Type B pancreatic cell (in vitro differentiated cells): ENCODE measurements around the gene UBR2. TPM values are rescaled to one million over a fixed set of nuclear protein-coding genes. Genes with fewer than 3 reads are reported as not detected.

ENCODE experiments used
- DNase-seq: peaks from one replicate; pipeline ENCODE4 v3.0.0; 2021; ENCODE audit warnings: mixed read lengths; ENCODE audit not compliant: unreplicated experiment; ENCODE audit errors: extremely low spot score
- H3K27ac Mint-ChIP-seq: 2 replicates; pipeline ENCODE4 v1.8.0; 2021; ENCODE audit warnings: mild to moderate bottlenecking, mixed read lengths
- H3K27me3 Mint-ChIP-seq: 2 replicates; pipeline ENCODE4 v1.8.0; 2021; ENCODE audit warnings: mixed read lengths
- H3K36me3 Mint-ChIP-seq: 2 replicates; pipeline ENCODE4 v1.8.0; 2021; ENCODE audit warnings: mixed read lengths
- H3K4me1 Mint-ChIP-seq: one replicate; pipeline ENCODE4 v1.8.0; 2021; ENCODE audit warnings: mixed read lengths; ENCODE audit not compliant: unreplicated experiment
- H3K4me3 Mint-ChIP-seq: 2 replicates; pipeline ENCODE4 v1.8.0; 2021; ENCODE audit warnings: mild to moderate bottlenecking, mixed read lengths
- H3K9me3 Mint-ChIP-seq: 2 replicates; pipeline ENCODE4 v1.8.0; 2021; ENCODE audit warnings: mixed read lengths
- total RNA-seq: library from RNA; stranded (reverse); gene quantifications from 2 replicates; pipeline ENCODE4 v1.2.1, GENCODE V29; 2021; ENCODE audit warnings: low replicate concordance
- TF ChIP-seq, protein P1 (sequence below): fragments of 200-600 bp; sonication (generic); conservative IDR thresholded peaks from 2 replicates; pipeline ENCODE4 v1.5.0; 2021; ENCODE audit warnings: antibody characterized with exemption, mild to moderate bottlenecking

Gene UBR2
- total RNA-seq, 1 donor from 2014 or later = 26.6 TPM

DNA sequence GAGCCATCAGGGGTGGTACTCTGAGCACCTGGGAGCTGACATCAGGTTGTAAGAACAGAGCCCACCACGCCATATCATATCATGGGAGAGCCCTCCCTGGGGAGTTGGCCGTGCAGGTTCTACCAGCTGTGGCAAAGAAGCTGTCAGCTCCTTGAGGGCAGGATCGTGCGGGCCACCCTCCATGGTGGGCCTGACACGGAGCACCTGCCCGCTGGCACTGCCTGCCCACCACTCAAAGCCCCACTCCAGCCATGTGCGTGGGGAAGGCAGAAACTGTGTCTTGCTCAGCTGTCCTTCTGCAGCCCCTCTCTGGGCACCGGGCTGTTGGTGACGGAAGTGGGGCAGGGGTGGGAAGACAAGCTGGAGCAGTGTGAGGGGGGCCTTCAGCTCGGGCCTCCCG lies 144.3 kb downstream of the UBR2 start:
- H3K9me3 Mint-ChIP-seq = peaks cover 9% of the 10 kb centered on the region
- TF ChIP-seq, protein P1, sequence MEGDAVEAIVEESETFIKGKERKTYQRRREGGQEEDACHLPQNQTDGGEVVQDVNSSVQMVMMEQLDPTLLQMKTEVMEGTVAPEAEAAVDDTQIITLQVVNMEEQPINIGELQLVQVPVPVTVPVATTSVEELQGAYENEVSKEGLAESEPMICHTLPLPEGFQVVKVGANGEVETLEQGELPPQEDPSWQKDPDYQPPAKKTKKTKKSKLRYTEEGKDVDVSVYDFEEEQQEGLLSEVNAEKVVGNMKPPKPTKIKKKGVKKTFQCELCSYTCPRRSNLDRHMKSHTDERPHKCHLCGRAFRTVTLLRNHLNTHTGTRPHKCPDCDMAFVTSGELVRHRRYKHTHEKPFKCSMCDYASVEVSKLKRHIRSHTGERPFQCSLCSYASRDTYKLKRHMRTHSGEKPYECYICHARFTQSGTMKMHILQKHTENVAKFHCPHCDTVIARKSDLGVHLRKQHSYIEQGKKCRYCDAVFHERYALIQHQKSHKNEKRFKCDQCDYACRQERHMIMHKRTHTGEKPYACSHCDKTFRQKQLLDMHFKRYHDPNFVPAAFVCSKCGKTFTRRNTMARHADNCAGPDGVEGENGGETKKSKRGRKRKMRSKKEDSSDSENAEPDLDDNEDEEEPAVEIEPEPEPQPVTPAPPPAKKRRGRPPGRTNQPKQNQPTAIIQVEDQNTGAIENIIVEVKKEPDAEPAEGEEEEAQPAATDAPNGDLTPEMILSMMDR = no peak
- no peaks in the 10 kb centered on the region for H3K27me3 Mint-ChIP-seq
- no peak for DNase-seq
- H3K36me3 Mint-ChIP-seq = no peaks in the 10 kb centered on the region
- H3K4me3 Mint-ChIP-seq = no peak overlapping the region
- H3K4me1 Mint-ChIP-seq = peaks cover 10% of the 10 kb centered on the region
- H3K27ac Mint-ChIP-seq = no peak overlapping the region

DNA sequence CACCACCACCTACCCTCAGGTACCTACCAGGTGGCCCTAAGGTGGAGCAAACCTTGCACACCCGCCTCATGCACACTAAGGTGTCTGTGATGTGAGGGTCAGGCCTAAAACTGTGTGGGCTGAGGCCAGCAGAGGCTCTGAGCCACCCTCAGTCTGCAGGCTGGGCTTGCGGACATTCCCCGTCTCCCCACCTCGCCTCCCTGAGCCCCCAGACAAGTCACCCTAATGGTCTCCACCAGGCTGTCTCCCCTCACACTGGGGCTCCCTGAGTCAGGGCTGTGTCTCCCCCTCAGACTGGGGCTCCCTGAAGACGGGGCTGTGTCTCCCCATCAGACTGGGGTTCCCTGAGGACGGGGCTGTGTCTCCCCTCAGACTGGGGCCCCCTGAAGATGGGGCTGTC lies 146.0 kb downstream of the UBR2 start:
- H3K27me3 Mint-ChIP-seq = no peaks in the 10 kb centered on the region
- H3K4me1 Mint-ChIP-seq = peaks cover 10% of the 10 kb centered on the region
- H3K36me3 Mint-ChIP-seq = no peaks in the 10 kb centered on the region
- peaks cover 9% of the 10 kb centered on the region for H3K9me3 Mint-ChIP-seq
- TF ChIP-seq, protein P1 = no peak
- no peak overlapping the region for H3K4me3 Mint-ChIP-seq
- DNase-seq = no peak
- no peak overlapping the region for H3K27ac Mint-ChIP-seq

DNA sequence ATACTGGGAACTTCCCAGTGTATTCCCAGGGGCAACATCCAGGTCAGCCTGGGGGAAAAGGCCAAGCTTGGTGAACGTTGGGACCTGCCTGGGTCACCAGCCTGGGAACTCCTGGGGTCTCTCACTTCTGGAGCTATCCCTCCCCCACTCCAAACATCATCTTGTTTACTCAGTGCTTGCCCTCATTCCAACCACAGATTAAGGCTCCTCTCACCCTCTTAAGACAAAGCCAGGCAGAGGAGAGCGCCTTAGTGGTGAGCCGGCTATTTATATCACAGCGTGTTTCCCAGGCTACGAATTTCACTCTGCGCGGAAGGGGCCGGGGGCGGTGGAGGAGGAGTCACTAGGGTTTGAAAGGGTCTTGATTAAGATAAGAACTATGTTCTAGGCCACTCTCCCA lies 146.5 kb downstream of the UBR2 start:
- H3K4me1 Mint-ChIP-seq = peaks cover 10% of the 10 kb centered on the region
- no peaks in the 10 kb centered on the region for H3K36me3 Mint-ChIP-seq
- TF ChIP-seq, protein P1 = no peak
- DNase-seq = no peak
- H3K9me3 Mint-ChIP-seq = peaks cover 9% of the 10 kb centered on the region
- no peaks in the 10 kb centered on the region for H3K27me3 Mint-ChIP-seq
- H3K27ac Mint-ChIP-seq = peak overlapping the region; percentile 61
- no peak overlapping the region for H3K4me3 Mint-ChIP-seq

DNA sequence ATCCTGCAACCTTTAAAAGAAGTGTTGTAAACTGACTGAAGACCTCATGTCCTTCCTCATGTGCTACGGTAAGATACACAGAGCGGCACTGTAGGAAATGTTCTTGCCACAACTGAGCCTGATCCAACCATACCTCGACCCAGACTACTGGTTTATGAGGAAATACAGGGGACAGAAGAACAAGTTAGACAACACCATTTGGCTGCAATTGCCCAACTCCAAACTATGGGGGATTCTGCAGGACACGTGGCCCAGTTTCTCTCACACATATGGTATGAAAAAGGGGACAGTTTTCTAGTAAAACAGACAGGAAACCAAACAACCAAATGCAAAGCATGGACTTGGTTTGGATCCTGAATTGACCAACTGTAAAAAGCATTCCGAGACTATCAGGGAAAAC lies 148.1 kb downstream of the UBR2 start:
- Mint-ChIP-seq H3K4me3 (no peak overlapping the region), H3K27me3 (no peaks in the 10 kb centered on the region), H3K27ac (no peak overlapping the region), H3K4me1 (peaks cover 10% of the 10 kb centered on the region), H3K36me3 (no peaks in the 10 kb centered on the region), H3K9me3 (peaks cover 9% of the 10 kb centered on the region)
- no peak for DNase-seq
- TF ChIP-seq, protein P1 = no peak

DNA sequence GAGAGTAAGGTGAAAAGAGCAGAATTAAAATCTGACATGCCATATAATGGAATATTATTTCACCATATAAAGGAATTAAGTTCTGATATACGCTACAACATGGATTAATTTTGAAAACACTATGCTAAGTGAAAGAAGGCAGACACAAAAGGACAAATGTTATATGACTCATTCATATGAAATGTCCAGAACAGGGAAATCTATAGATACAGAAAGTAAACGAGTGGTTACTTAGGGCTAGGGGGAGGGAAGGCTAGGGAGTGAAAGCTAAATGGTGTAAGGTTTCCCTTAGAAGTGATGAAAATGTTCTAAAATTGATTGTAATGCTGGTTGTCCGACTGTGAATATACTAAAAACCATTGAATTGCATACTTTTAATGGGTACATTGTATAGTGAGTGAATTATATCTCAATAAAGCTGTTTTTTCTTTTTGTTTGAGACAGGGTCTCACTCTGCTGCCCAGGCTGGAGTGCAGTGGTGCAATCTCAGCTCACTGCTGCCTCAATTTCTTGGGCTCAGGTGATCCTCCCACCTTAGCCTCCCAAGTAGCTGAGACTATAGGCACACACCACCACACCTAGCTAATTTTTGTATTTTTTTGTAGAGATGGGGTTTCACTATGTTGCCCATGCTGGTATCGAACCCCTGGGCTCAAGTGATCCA lies 150.4 kb downstream of the UBR2 start:
- TF ChIP-seq, protein P1 = no peak
- Mint-ChIP-seq H3K27ac (no peak overlapping the region), H3K36me3 (no peaks in the 10 kb centered on the region), H3K4me1 (peaks cover 10% of the 10 kb centered on the region), H3K4me3 (no peak overlapping the region), H3K9me3 (peaks cover 9% of the 10 kb centered on the region), H3K27me3 (no peaks in the 10 kb centered on the region)
- DNase-seq = no peak
